GM11168 (cell line): ENCODE measurements around the gene TEAD3.

Experiments used
- in situ Hi-C: fragments of 300-500 bp; cut with MboI; formaldehyde crosslinking; loops from one replicate; pipeline ENCODE4 v1.12.0; 2022; ENCODE audit warnings: low sequenced_read_pairs; ENCODE audit not compliant: unreplicated experiment

TEAD3 gene

DNA sequence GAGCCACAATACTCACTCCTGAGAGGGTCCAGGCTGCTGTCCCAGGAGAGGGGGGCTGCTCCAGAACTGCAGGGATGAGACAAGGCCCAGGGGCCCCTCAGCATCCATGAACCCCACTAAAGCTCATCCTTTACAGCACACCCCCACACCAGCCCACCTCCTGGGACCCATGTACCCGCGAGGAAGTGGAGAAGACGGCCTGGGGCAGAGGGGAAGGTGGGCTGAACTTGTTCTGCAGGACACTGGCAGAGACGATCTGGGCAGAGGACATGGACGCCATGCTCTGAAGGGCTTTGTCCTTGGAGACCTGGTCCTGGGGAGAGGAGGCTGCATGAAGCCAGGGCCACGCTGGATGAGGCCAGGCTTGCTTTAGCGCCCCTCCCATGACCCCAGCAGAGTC, 18.6 kb downstream of the TEAD3 start:
- in situ Hi-C loops, result no loop called here

- in situ Hi-C loops, result no loop called here
These were observed 19.2 kb downstream of the TEAD3 start for GRCh38 chr6:35477551-35478179.

GRCh38 chr6:35477028-35477427, 19.9 kb downstream of the TEAD3 start:
- in situ Hi-C loops, result no loop called here

GRCh38 chr6:35476004-35476403, 20.9 kb downstream of the TEAD3 start:
- in situ Hi-C loops, result no loop called here

DNA sequence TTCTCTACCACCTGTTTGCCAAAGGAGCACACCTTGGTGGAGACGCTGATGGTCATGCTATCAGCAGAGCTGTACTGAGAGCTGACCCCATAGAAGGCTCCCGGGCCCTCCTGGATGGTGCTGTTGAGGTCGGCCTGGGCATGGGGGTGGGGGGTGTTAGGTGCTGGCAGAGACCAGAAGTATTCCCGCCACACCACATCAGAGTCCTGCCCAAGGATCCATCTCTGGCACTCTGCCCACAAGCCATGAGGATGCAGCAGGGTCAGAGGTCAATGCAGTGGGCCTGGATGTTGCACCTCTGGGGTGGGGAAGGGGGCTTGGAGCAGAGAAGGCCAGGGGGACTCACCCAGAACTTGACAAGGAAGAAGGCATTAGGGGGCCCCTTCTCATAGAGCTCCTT, 21.3 kb downstream of the TEAD3 start:
- in situ Hi-C loops, result no loop called here

GRCh38 chr6:35474942-35475570, 21.8 kb downstream of the TEAD3 start:
- in situ Hi-C loops, result no loop called here

DNA sequence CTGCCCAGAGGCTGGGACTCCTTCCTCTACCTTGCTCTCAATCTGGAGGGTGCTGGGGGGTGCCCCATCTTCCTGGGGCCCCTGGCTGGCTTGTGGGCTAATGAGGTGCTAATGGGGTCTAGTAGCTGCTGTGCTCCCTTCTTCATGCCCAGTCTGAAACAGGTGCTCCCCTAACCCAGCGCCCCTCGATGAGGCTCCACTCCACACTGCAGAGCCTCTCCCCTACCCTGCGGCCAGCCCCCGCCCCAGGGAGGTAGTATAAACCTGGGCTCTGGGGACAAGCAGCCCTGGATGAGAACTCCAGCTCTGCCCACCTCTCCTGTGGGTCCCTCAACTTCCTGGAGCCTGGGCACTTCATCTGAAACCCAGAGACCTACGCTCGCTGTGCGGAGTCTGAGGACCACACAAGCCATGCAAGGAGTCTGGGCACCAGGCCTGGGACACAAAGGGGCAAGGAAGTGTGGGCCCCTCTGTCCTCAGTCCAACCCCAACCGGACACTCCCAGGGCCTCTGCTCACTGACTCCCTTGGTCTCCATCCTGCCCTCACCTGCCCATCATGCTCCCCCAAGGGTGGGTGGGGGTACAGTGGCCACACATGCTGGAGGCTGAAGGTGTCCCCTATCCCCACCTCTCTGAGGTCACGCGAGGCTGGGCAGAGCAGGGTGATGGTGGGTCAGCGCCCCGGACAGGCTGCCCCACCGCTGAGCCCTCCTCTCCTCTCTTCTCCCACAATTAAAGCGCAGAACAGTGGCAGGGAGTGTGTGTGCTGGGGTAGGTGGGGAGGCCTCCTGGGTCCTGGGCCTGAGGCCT, 22.5 kb downstream of the TEAD3 start:
- in situ Hi-C loops, result no loop called here

- in situ Hi-C loops, result no loop called here
These were observed 23.1 kb downstream of the TEAD3 start for GRCh38 chr6:35473850-35474130.

DNA sequence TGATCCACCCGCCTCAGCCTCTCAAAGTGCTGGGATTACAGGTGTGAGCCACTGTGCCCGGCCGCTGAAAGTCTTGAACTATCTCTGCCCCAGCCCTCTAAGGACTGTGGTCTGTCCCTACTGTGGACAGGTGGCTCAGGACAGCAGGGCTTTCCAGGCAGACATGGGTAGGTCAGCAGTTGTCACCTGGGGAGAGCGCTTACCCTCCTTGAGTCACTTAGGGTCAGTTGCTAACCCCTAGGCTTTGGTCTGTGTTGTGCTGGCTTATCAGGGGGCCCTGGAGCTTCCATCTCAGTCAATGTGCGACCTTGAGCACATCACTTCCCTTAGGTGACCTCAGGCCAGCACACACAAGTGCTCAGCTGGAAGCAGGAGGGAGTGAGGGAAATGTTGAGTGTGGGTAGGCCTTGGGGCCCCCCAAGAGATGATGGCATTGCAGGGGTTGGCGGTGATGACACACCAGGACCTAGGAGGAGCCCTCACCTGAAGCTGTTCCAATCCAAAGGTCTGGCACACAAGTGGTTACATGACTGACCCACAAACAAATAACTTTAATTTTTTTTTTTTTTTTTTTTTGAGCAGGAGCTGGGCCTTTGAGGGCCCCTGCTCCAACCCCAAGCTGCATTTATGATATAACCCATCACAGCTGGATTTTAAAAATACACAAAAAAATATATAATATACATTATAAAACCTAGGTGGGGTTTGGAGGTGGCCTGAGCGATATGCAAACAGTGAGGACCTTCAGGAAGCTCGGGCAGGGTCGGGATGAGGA, 23.6 kb downstream of the TEAD3 start:
- in situ Hi-C loops, result no loop called here

DNA sequence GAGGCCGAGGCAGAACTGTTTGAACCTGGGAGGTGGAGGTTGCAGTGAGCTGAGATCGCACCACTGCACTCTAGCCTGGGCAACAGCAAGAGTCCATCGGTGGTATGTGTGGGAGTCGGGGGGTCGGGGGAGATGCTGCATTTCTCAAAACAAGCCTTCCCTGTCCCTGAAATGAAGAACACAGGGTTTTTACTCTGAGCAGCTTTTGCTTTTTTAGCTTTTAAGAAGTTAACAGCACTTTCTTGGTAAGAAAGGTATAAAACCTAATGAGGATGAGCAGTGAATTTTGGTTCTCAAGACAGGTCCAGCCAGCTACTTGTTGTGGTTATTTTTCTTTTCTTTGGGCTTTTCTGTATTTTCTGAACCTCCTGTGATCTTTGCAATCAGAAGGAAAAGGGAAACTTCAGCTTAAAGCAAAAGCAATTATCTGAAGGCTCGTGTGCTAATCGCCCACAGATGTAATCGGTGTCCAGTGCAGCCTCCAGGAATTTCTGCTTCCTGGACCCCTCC, 25.0 kb downstream of the TEAD3 start:
- in situ Hi-C loops, result no loop called here

DNA sequence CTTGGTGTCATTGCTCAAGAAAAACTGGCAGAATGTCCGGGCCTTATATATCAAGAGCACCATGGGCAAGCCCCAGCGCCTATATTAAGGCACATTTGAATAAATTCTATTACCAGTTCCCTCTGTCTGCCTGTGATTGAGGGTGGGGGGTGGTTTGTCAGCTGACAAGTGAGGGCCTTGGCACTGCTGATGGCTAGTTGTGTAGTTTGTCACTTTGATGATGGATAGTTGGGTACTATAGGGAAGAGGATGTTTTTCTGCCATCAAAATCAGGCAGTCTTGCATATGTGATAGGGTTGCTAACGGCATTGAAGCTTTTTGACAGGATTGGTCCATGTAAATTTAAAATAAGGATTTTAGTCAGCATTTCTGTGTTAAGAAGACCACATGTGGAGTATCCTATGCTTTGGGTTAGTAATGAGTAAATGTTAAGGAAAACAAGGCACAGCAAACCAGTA, 26.2 kb downstream of the TEAD3 start:
- in situ Hi-C loops, result no loop called here

- in situ Hi-C loops, result no loop called here
These were observed 26.9 kb downstream of the TEAD3 start for GRCh38 chr6:35469751-35470662.

DNA sequence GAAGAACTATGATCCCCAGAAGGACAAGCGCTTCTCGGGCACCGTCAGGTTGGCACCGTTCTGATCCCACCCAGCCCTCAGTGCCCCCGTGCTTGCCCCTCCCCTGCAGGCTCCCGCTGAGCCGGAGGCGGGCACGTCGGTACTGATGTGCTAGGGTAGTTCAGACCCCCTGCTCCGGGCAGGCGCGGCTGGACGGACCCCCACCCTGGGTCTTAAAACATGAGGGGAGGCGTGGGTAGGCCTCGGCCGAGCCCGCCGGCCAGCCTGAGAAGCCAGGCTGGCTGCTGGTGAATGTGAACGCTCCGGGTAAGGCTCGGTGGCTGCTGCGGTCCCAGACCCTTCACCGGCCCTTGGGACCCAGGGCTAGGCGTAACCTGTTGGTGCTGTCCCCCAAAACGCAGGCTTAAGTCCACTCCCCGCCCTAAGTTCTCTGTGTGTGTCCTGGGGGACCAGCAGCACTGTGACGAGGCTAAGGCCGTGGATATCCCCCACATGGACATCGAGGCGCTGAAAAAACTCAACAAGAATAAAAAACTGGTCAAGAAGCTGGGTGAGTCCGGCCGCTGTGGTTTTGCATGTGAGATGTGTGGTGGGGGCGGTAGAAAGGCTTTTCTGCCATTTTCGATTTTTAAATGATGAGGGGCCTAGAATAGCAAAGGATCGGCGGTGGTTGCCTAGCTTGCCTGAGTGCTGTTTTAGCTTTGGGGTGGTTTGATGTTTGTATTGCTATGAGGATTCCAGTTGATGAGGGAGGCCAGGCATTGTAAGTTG, 27.7 kb downstream of the TEAD3 start:
- in situ Hi-C loops, result no loop called here

DNA sequence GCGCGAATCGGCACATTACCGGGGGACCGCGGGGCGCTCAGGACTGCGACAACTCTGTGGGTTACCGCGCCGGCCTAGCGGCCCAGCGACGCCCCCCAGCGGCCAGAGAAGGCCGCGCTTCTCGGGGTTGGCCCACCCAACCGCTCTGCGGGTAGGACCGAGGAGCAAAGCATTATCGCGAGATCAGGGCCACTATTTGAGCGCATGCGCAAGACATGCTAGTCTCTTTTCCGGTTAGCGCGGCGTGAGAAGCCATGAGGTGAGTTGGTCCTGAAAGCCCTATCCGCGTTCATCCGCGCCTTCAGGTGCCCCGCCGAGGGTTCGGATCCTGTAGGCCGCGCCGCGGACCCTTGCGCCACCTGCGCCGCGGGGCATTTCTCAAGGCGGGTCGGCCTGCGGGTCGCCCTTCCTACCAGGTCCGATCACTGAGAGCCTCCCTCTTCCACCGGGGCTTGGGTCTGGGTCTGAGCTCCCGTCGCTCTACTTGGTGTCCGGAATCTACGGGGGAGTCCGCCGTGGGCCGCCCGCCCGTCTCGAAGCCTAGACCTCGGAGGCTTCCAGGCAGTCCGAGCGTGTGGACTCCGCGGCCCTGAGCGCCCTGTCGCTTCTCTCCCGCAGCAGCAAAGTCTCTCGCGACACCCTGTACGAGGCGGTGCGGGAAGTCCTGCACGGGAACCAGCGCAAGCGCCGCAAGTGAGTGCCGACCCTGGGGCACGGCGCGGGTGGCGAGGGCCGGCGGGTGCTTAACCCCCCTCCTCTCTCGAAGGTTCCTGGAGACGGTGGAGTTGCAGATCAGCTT, 28.5 kb downstream of the TEAD3 start, which contains the start of gene RPL10A:
RPL10A (plus strand) TSS at position 221 of the 799 bp plus-strand sequence; CDS start at position 255, 34 bp downstream.
- in situ Hi-C loops, result no loop called here

- in situ Hi-C loops, result no loop called here
These were observed 31.2 kb downstream of the TEAD3 start for GRCh38 chr6:35465646-35466045.

GRCh38 chr6:35463292-35463691, 33.6 kb downstream of the TEAD3 start:
- in situ Hi-C loops, result no loop called here

GRCh38 chr6:35461270-35461669, 35.6 kb downstream of the TEAD3 start:
- in situ Hi-C loops, result no loop called here

DNA sequence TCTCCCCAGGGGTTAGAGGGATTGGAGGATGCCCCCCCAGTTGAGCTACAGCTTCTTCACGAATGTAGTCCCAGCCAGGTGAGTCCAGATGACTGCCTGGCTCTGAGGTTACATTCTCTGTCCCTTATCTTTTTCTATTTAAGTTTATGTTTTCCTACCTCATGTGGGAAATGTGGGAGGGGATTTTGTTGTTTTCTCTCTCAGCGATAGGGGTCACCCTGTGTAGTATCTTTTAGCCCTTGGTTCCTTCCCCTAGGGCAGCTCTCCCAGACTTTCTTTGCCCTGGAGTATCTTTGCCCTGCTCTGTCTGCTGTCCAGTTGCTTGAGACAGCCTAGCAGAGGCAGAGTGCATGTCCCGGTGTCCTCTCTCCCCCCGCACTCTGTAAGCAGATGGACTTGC, 39.0 kb downstream of the TEAD3 start:
- in situ Hi-C loops, result no loop called here
